Measurements from ENCODE around the gene ACRBP. TPM values are rescaled to one million over a fixed set of nuclear protein-coding genes. Genes with fewer than 3 reads are reported as not detected.
A peak's percentile ranks its signal among the peaks of the same experiment; 100 is the strongest.

ACRBP gene
- total RNA-seq, 4 donors from 2014 or later = 0.30 to 2.4 (median 2.0) TPM

DNA sequence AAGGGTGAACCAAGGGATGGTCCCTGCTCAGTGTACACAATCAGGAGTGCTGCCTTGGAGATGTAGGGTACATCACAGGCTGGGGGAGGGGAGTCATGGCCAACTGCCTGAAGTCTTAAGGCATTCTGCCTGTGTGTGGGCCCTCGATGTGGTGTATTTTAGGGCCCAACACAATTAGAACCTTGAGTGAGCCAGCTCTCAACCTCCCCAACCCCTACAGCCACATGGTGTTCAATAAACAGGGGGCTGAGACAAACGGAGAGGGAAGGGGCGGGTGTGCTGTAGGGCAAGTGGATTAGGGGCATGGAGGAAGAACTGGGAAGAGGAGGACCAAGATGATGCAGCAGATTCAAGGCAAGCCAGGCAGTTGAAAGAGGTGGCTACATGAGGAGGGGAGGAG is 31.4 kb downstream of the ACRBP start:
- H3K36me3 ChIP-seq = no peaks in the 10 kb centered on the region
- TF ChIP-seq CTCF (IDR thresholded peaks at IDR 0.05) (no peak), EP300 (IDR thresholded peaks at IDR 0.05) (no peak), POLR2A (IDR thresholded peaks at IDR 0.05) (no peak)
- peaks cover 0 to 11% of the 10 kb centered on the region in 2 donors for H3K27me3 ChIP-seq
- WGBS, 2 donors = 41 to 44% methylated on average over 3 of the region's 3 CpGs
- H3K4me3 ChIP-seq = no peak overlapping the region
- H3K4me1 ChIP-seq = peaks cover 0 to 40% (median 25%) of the 10 kb centered on the region in 4 donors
- H3K9me3 ChIP-seq = no peaks in the 10 kb centered on the region
- H3K27ac ChIP-seq = peak overlapping the region in 3 of 4 donors; percentile 52 to 61 (median 56)
- no peak for DNase-seq (ENCODE audit: low spot score in 2 of 2)

GRCh38 chr12:6614513-6615172 is 32.6 kb downstream of the ACRBP start:
- TF ChIP-seq CTCF (IDR thresholded peaks at IDR 0.05) (no peak), POLR2A (IDR thresholded peaks at IDR 0.05) (no peak)
- peaks cover 0 to 37% (median 25%) of the 10 kb centered on the region in 4 donors for H3K4me1 ChIP-seq
- no peak for DNase-seq (ENCODE audit: low spot score in 2 of 2)
- no peak overlapping the region for H3K4me3 ChIP-seq
- no peaks in the 10 kb centered on the region for H3K27me3 ChIP-seq
- 58 to 70% methylated on average over 7 of the region's 7 CpGs for WGBS, 2 donors
- H3K27ac ChIP-seq = peak overlapping the region; percentile 66 to 96 (median 91)
- no peaks in the 10 kb centered on the region for H3K36me3 ChIP-seq
- no peaks in the 10 kb centered on the region for H3K9me3 ChIP-seq

DNA sequence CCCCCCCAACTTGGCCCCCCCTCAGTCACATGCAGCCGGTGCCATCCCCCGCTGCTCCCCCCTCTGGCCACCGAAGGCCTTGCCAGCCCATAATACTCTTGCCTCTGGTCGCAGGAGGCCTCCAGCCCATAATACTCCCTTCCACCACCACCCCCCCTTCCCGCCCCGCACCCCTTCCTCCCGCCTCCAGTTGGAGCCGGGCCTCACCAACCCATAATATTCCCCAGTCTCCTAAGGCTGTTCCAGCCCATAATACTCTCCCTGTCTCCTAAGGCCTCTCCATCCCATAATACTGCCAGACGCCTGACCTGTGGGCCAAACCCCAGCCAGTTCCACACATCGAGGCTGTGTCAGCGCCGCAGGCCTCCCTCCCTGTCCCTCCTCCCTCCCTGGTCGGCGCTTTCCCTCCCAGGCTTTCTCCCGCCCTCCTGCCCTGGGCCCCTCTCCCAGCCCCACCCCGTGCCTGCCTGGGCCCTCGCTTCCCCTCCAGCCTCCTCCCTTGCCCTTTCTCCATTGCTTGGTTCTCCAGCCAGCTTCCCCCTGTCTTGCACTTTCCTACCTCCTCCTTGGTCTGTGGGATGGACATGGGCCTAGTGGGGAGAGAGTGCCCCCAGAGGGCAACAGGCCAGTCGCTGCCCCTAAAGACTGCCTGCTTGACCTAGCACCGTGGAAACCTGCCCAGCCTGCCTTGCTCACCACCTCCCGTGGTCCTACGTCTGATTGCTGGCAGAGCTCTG is 33.3 kb downstream of the ACRBP start:
- WGBS, 2 donors = 3 to 5% methylated on average over 20 to 21 of the region's 21 CpGs
- Histone ChIP-seq H3K27ac (peak overlapping the region; percentile 66 to 96 (median 91)), H3K36me3 (no peaks in the 10 kb centered on the region)

GRCh38 chr12:6613015-6613775 is 34.0 kb downstream of the ACRBP start:
- Histone ChIP-seq H3K27ac (peak overlapping the region; percentile 82 to 96 (median 91)), H3K36me3 (no peaks in the 10 kb centered on the region), H3K4me1 (peaks cover 0 to 37% (median 25%) of the 10 kb centered on the region in 4 donors), H3K4me3 (peak overlapping the region; percentile 3 to 44 (median 20)), H3K27me3 (no peaks in the 10 kb centered on the region), H3K9me3 (peaks cover 0 to 7% (median 0%) of the 10 kb centered on the region in 4 donors)
- DNase-seq (ENCODE audit: low spot score in 2 of 2) = peak; percentile 55 to 75
- TF ChIP-seq EP300 (IDR thresholded peaks at IDR 0.05) = peak in 1 of 2 donors; percentile 59
- no peak for TF ChIP-seq POLR2A (IDR thresholded peaks at IDR 0.05)
- TF ChIP-seq CTCF (IDR thresholded peaks at IDR 0.05) = peak in 1 of 5 experiments; percentile 4
- WGBS, 2 donors = 3 to 5% methylated on average over 17 of the region's 17 CpGs

More for the DNA sequence above, 33.3 kb downstream of the ACRBP start:
- H3K27me3 ChIP-seq = no peaks in the 10 kb centered on the region
- peak overlapping the region in 1 of 4 donors; percentile 0 for H3K4me3 ChIP-seq
- H3K9me3 ChIP-seq = peaks cover 0 to under 1% (median 0%) of the 10 kb centered on the region in 4 donors
- TF ChIP-seq EP300 (IDR thresholded peaks at IDR 0.05) (peak in 1 of 2 donors; percentile 88), POLR2A (IDR thresholded peaks at IDR 0.05) (peak in 1 of 2 donors; percentile 34), CTCF (IDR thresholded peaks at IDR 0.05) (peak in 1 of 5 experiments; percentile 24)
- peak; percentile 86 for DNase-seq (ENCODE audit: low spot score in 2 of 2)
- peaks cover 0 to 37% (median 25%) of the 10 kb centered on the region in 4 donors for H3K4me1 ChIP-seq

All from tibial nerve (tissue), 4 donors.